Activated naive CD4-positive, alpha-beta T cell treated with anti-CD3 and anti-CD28 coated beads, Interleukin-2, amount 50 U/mL, for 16 hours (primary cell): ENCODE results near the gene FURIN.
A peak's percentile ranks its signal among the peaks of the same experiment; 100 is the strongest.
"Not testable (repeated sequence)": the region's sequence is repeated elsewhere in the genome, so short reads cannot be mapped to it uniquely, and the experiment has no call there.

Experiments used
- DNase-seq: peaks from one replicate; pipeline ENCODE4 v3.0.0-alpha.2; 2020

Gene FURIN

GRCh38 chr15:90918034-90918788 is 49.8 kb downstream of the FURIN start:
- DNase-seq = no peak

- DNase-seq = no peak
These were observed 50.4 kb downstream of the FURIN start for GRCh38 chr15:90918835-90919234.

GRCh38 chr15:90921887-90922286 is 53.5 kb downstream of the FURIN start:
- DNase-seq = no peak

- DNase-seq = not testable (repeated sequence)
These were observed 54.4 kb downstream of the FURIN start for GRCh38 chr15:90922712-90923322.

- DNase-seq = no peak
These were observed 56.0 kb downstream of the FURIN start for GRCh38 chr15:90924375-90924774.

GRCh38 chr15:90926766-90927165 is 58.4 kb downstream of the FURIN start:
- DNase-seq = not testable (repeated sequence)

- DNase-seq = not testable (repeated sequence)
These were observed 59.7 kb downstream of the FURIN start for GRCh38 chr15:90928106-90928505.

- DNase-seq = no peak
These were observed 61.0 kb downstream of the FURIN start for GRCh38 chr15:90929246-90930019.

GRCh38 chr15:90930861-90931574 is 62.6 kb downstream of the FURIN start:
- no peak for DNase-seq

GRCh38 chr15:90931575-90931827 is 63.1 kb downstream of the FURIN start:
- DNase-seq = no peak

- DNase-seq = peak; percentile 91
These were observed 63.7 kb downstream of the FURIN start, which contains the start of gene HDDC3 for GRCh38 chr15:90931828-90932659. TSS of gene HDDC3 (minus strand) at chr15:90932549. CDS start at chr15:90932540, 9 bp downstream.

GRCh38 chr15:90932660-90932991 is 64.2 kb downstream of the FURIN start:
- no peak for DNase-seq
